ENCODE measurements around the gene LCLAT1.

LCLAT1 gene

DNA sequence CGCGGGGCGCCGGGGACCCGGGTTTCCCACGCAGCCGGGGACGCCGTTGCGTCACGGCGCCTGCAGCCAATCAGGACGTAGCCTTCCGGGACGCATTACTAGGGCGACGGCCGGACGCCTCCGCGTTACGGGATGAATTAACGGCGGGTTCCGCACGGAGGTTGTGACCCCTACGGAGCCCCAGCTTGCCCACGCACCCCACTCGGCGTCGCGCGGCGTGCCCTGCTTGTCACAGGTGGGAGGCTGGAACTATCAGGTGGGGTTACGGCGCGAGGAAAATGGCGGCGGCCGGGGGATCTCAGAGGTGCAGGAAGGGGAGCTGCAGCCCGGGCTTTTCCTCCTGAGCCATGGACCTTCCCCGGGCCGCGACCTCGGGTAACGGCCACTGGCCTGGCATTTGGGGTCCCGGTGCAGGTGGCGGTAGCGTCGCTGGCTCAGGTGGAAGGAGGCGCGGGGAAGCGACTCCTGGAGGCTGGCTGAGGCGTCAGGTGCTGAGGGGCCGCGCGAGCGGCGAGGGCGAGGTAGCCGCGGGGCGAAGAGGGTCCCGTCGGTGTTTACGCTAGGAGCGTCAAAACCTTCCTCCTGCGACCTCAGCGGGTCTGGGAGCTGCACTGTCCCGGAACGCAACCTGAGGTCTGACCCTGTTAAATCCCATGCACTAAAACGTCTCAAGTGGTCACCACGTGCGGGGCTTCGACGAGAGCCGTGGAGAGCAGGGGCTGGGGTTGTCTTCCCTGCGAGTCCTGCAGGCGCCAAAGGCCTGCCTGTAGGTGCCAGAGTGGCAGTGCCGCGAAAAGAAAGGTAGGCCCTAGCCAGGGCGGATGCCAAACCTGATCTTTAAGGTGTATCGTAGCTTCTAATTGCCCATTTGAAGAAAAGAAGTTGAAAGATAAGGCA is at the start of gene LCLAT1:
Gene LCLAT1, plus strand, starts transcription at position 98 of the 897 bp plus-strand sequence. CDS start 78,345 bp downstream, outside the sequence.
- peak; percentile 88 for DNase-seq (ENCODE audit: low spot score)

- DNase-seq (ENCODE audit: low spot score) = no peak
Observed at GRCh38 chr2:30398084-30398873, 48.8 kb upstream of the LCLAT1 start.

DNA sequence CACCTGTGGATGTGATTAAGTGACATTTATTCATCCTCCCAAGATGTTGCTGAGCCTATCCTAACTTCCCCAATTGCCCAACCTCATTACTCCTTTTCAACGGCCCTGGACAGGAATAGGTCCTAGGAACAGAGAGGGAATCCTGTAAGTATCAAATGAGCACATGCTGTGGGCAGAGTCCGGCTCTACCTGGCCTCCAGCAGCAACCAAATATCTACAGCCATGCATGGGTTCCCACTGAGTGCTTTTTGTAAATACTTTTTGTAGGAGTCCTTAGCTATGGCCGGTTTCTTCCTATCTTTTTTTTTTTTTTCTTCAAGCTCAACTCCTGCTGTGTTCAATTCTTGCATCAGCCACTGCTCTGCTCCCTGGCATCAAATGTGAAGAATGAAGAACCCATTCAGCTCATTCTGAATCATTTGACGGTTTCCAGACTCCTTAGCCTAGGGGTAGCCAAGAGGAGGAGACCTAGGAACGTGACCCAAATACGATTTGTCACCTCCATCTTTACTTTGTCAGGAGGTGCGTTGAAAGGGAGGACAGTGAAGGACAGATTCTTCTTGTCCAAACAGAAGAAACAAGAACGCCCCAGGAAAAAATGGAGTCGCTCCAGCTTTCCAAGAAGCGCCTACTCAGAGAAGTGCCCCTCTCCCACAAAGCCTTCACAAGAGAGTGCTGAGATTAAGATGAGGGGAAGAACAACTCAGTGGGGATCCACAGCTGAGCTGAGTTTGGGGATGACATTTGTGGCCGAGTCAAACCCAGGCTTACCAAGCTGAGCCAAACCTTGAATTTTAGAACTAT is 46.7 kb upstream of the LCLAT1 start:
- DNase-seq (ENCODE audit: low spot score) = no peak

GRCh38 chr2:30402441-30403182 is 44.4 kb upstream of the LCLAT1 start:
- no peak for DNase-seq (ENCODE audit: low spot score)

DNA sequence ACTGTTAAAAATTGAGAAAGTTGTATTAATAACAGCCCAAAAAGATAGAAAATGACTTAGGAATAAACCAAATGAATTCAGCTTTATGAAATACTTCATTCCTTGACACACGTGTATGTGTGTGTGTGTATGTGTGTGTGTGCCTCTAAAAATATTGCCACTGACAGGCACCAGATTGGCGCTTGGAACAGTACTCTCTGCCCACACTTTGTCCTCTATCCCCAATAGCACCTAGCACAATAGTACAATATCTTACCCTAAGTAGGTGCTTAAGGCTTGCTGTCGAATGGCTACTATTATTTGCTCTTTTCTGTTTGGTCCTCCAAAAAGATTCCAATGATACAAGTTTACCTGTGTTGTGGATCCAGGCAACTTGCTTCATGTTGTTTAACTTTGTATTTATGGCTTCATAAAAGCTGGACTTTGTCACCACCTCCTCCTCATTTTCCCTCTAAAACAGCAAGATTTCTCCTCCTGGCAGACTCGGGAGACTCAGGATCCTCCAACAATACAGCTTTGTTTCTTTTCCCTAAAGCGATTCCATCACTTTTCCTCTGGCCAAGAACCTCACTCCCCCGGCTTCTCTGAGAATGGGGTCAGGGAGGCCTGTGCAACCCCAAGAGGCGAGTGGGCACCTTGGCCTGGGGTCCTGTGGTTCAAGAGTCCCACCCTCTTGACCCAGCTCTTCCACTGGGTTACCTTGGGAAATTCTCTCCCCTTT is 43.3 kb upstream of the LCLAT1 start:
- DNase-seq (ENCODE audit: low spot score) = no peak

- DNase-seq (ENCODE audit: low spot score) = no peak
Observed at GRCh38 chr2:30404319-30405259, 42.5 kb upstream of the LCLAT1 start.

- DNase-seq (ENCODE audit: low spot score) = no peak
Observed at GRCh38 chr2:30405260-30405605, 41.8 kb upstream of the LCLAT1 start.

GRCh38 chr2:30406853-30407252 is 40.2 kb upstream of the LCLAT1 start:
- no peak for DNase-seq (ENCODE audit: low spot score)

DNA sequence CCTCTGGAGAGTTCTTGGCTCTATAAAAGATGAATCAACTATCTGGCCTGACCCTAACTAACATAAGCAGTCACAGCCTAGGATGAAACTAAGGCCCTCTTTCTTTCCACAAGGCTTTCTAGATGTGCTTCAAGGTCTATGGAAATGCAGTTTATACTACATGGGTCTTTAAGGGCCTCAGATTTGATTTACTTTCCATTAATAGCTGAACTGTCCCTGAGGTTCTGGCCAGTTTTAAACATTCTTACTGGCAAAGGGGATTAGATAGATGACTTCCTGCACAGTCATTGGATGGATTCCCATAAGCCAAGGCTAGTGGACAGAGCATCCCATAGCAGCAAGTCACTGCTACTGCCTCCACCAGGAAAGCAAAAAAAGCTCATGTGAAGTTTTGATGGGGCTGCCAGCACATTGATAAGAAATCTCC is 38.1 kb upstream of the LCLAT1 start:
- no peak for DNase-seq (ENCODE audit: low spot score)

- peak; percentile 16 for DNase-seq (ENCODE audit: low spot score)
Observed at GRCh38 chr2:30410217-30410616, 36.8 kb upstream of the LCLAT1 start.

- DNase-seq (ENCODE audit: low spot score) = no peak
Observed at GRCh38 chr2:30412047-30412683, 34.9 kb upstream of the LCLAT1 start.

GRCh38 chr2:30412684-30413570 is 34.1 kb upstream of the LCLAT1 start:
- DNase-seq (ENCODE audit: low spot score) = no peak

DNA sequence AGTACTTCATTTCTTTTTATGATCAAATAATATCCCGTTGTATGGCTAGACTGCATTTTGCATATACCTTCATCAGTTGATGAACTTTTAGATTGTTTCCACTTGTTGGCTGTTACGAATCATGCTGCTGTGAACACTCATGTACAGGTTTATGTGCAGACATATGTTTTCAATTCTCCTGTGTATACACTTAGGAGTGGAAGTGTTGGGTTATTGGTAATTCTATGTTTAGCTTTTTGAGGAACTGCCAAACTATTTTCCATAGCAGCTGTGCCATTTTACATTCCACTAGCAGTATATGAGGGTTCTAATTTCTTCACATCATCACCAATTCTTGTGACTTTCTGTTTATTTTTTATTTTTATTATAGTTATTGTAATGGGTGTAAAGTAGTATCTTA is 32.1 kb upstream of the LCLAT1 start:
- no peak for DNase-seq (ENCODE audit: low spot score)

DNA sequence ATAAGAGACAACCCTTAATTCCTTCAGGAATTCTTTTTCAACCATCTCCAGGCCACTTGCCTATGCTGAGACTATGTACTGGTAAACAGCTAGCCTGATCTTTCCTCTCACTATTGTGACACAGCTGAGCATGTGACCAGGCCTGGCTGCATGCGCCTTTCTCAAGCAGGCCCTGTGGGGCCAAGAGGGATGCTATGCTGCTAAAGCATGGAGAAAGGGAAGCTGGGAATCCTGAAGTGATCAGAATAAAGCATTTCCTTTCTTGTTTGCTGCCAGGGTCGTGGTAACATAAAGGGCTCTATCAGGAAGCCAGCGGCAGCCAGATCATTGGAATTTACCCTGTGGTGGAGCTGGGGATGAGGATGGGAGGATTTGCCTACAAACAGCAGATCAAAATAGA is 29.8 kb upstream of the LCLAT1 start:
- DNase-seq (ENCODE audit: low spot score) = no peak

- no peak for DNase-seq (ENCODE audit: low spot score)
Observed at GRCh38 chr2:30421026-30421603, 25.9 kb upstream of the LCLAT1 start.

GRCh38 chr2:30421604-30422443 is 25.2 kb upstream of the LCLAT1 start:
- DNase-seq (ENCODE audit: low spot score) = peak; percentile 26

All from CD4-positive, alpha-beta T cell treated with Interleukin-2 at 100 ng/mL for 4 hours (primary cell).